Glomerular visceral epithelial cell (primary cell): ENCODE measurements around the gene HFE.
"Not testable (repeated sequence)": the region's sequence is repeated elsewhere in the genome, so short reads cannot be mapped to it uniquely, and the experiment has no call there.

Experiments
- DNase-seq: peaks from one replicate; pipeline ENCODE4 v3.0.0-alpha.2; 2016; ENCODE audit errors: extremely low spot score

Gene HFE

GRCh38 chr6:26059941-26060340 lies 27.3 kb upstream of the HFE start:
- DNase-seq, result no peak

- peak; percentile 59 for DNase-seq
Measured at GRCh38 chr6:26064619-26065257, 22.5 kb upstream of the HFE start.

- peak; percentile 92 for DNase-seq
Measured at GRCh38 chr6:26065952-26066380, 21.3 kb upstream of the HFE start.

GRCh38 chr6:26067367-26067766 lies 19.9 kb upstream of the HFE start:
- no peak for DNase-seq

GRCh38 chr6:26068036-26068435 lies 19.2 kb upstream of the HFE start:
- no peak for DNase-seq

GRCh38 chr6:26071135-26071534 lies 16.1 kb upstream of the HFE start:
- no peak for DNase-seq

- no peak for DNase-seq
Measured at GRCh38 chr6:26075063-26075717, 12.0 kb upstream of the HFE start.

GRCh38 chr6:26078066-26078465 lies 9.2 kb upstream of the HFE start:
- DNase-seq, result peak; percentile 76

- DNase-seq, result not testable (repeated sequence)
Measured at GRCh38 chr6:26081096-26081495, 6.1 kb upstream of the HFE start.

GRCh38 chr6:26086211-26086610 lies 1.0 kb upstream of the HFE start:
- DNase-seq, result no peak

- DNase-seq, result no peak
Measured at GRCh38 chr6:26088344-26088743, 1.1 kb downstream of the HFE start.

GRCh38 chr6:26089272-26089671 lies 2.0 kb downstream of the HFE start:
- DNase-seq, result no peak

GRCh38 chr6:26092443-26092842 lies 5.2 kb downstream of the HFE start:
- no peak for DNase-seq

- no peak for DNase-seq
Measured at GRCh38 chr6:26094036-26094435, 6.8 kb downstream of the HFE start.

GRCh38 chr6:26097268-26097875 lies 10.1 kb downstream of the HFE start:
- DNase-seq, result peak; percentile 65

GRCh38 chr6:26103141-26103769 lies 16.0 kb downstream of the HFE start:
- DNase-seq, result peak; percentile 58

- DNase-seq, result peak; percentile 98
Measured at GRCh38 chr6:26103770-26104456, 16.7 kb downstream of the HFE start.

GRCh38 chr6:26104457-26105108 lies 17.4 kb downstream of the HFE start:
- peak; percentile 40 for DNase-seq

GRCh38 chr6:26105109-26105730 lies 18.0 kb downstream of the HFE start:
- no peak for DNase-seq

GRCh38 chr6:26105842-26106241 lies 18.6 kb downstream of the HFE start:
- DNase-seq, result no peak

GRCh38 chr6:26107935-26108334 lies 20.7 kb downstream of the HFE start:
- no peak for DNase-seq
